Esophagus squamous epithelium (tissue), 4 donors: ENCODE data around the gene MYZAP.

Source experiments
- CTCF ChIP-seq, 6 experiments: fragments of 450-650 bp in 4 of 6; fragments of 200-600 bp in 2 of 6; sonication (generic) in 2 of 6; IDR thresholded peaks; one replicate each; pipeline ENCODE4 v1.5.1; 2016 to 2019; ENCODE audit warnings: antibody characterized with exemption in 6 of 6, mild to moderate bottlenecking in 4 of 6, moderate library complexity in 4 of 6
- POLR2A ChIP-seq, 4 donors: fragments of 450-650 bp; IDR thresholded peaks; one replicate each; pipeline ENCODE4 v1.6.1; 2017; ENCODE audit warnings: antibody characterized with exemption in 4 of 4, mild to moderate bottlenecking in 4 of 4, moderate library complexity in 3 of 4

- peak; percentile 61 to 93 (median 90) for TF ChIP-seq CTCF (IDR thresholded peaks at IDR 0.05)
- TF ChIP-seq POLR2A (IDR thresholded peaks at IDR 0.05), result no peak
Measured at GRCh38 chr15:57561041-57561711, 30.5 kb upstream of the MYZAP start.
